ENCODE measurements around the gene IVNS1ABP. TPM values are rescaled to one million over a fixed set of nuclear protein-coding genes. Genes with fewer than 3 reads are reported as not detected.

The IVNS1ABP gene
- total and polyA plus RNA-seq, 10 of the 15 experiments (the other 5 are each of a cell fraction or from before 2014, with no cell fraction given), result 19.2 to 154 (median 43.9) TPM

DNA sequence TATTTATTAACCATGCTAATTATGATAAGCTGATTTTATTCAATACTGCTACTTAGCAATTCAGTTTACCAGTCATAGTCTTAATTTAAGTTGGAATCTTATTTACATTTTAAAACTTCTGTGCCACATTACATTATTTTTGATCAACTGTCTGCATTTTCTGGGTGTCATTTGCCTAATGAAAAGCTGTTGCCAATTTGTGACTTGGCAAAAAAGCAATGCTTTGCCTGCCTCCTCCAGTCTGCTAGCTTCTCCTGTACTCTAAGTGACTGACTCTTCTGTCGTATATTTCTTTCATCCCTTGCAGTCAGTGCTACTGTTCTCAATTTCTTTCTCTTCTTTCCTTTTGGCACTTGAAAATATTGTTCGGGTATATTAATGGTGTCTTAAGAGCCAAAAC, 5.6 kb upstream of the IVNS1ABP start:
- TF ChIP-seq STAT1 (conservative IDR thresholded peaks at IDR 0.05) (no peak), NRF1 (conservative IDR thresholded peaks at IDR 0.05; ENCODE audit: low read depth, low read length) (no peak), SREBF1 (IDR thresholded peaks at IDR 0.05; ENCODE audit: low read length) (no peak), ZNF217 (IDR thresholded peaks at IDR 0.05) (no peak), SIX5 (IDR thresholded peaks at IDR 0.05; ENCODE audit: low read depth, low read length, severe bottlenecking) (no peak), FOS (IDR thresholded peaks at IDR 0.05; ENCODE audit: borderline replicate concordance, extremely low read depth, insufficient read length) (no peak), RB1 (IDR thresholded peaks at IDR 0.05; ENCODE audit: borderline replicate concordance) (no peak), BHLHE40 (IDR thresholded peaks at IDR 0.05; ENCODE audit: borderline replicate concordance in 1 of 2, low read depth in 2 of 2, low read length in 1 of 2) (no peak), TARDBP (IDR thresholded peaks at IDR 0.05; ENCODE audit: borderline replicate concordance) (no peak), NR2C1 (IDR thresholded peaks at IDR 0.05) (no peak), IRF4 (IDR thresholded peaks at IDR 0.05; ENCODE audit: low read depth, low read length) (no peak)
- TF ChIP-seq, protein P1, sequence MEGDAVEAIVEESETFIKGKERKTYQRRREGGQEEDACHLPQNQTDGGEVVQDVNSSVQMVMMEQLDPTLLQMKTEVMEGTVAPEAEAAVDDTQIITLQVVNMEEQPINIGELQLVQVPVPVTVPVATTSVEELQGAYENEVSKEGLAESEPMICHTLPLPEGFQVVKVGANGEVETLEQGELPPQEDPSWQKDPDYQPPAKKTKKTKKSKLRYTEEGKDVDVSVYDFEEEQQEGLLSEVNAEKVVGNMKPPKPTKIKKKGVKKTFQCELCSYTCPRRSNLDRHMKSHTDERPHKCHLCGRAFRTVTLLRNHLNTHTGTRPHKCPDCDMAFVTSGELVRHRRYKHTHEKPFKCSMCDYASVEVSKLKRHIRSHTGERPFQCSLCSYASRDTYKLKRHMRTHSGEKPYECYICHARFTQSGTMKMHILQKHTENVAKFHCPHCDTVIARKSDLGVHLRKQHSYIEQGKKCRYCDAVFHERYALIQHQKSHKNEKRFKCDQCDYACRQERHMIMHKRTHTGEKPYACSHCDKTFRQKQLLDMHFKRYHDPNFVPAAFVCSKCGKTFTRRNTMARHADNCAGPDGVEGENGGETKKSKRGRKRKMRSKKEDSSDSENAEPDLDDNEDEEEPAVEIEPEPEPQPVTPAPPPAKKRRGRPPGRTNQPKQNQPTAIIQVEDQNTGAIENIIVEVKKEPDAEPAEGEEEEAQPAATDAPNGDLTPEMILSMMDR (IDR thresholded peaks at IDR 0.05 in 2 of 3, conservative IDR thresholded peaks at IDR 0.05 in 1 of 3; ENCODE audit: control insufficient read depth in 2 of 3, extremely low read depth in 1 of 3, insufficient read depth in 1 of 3, low read depth in 3 of 3, low read length in 3 of 3), result no peak
- TF ChIP-seq, protein P2, sequence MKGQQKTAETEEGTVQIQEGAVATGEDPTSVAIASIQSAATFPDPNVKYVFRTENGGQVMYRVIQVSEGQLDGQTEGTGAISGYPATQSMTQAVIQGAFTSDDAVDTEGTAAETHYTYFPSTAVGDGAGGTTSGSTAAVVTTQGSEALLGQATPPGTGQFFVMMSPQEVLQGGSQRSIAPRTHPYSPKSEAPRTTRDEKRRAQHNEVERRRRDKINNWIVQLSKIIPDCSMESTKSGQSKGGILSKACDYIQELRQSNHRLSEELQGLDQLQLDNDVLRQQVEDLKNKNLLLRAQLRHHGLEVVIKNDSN (IDR thresholded peaks at IDR 0.05; ENCODE audit: borderline replicate concordance, extremely low read length, insufficient read depth, low read depth, low read length), result no peak
- TF ChIP-seq, protein P3, sequence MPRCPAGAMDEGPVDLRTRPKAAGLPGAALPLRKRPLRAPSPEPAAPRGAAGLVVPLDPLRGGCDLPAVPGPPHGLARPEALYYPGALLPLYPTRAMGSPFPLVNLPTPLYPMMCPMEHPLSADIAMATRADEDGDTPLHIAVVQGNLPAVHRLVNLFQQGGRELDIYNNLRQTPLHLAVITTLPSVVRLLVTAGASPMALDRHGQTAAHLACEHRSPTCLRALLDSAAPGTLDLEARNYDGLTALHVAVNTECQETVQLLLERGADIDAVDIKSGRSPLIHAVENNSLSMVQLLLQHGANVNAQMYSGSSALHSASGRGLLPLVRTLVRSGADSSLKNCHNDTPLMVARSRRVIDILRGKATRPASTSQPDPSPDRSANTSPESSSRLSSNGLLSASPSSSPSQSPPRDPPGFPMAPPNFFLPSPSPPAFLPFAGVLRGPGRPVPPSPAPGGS (IDR thresholded peaks at IDR 0.05; ENCODE audit: borderline replicate concordance, insufficient read depth, low read depth, low read length, poor library complexity, severe bottlenecking), result no peak
- no peaks in the 10 kb centered on the region for H3K27me3 ChIP-seq (replicated peaks in 1 of 2; ENCODE audit: control insufficient read depth in 2 of 2, insufficient read depth in 2 of 2, low read length in 1 of 2)
- FAIRE-seq (no peak), ATAC-seq (no peak), DNase-seq (ENCODE audit: low read depth, low spot score) (no peak)
- H3K9me3 ChIP-seq (replicated peaks; ENCODE audit: control insufficient read depth, insufficient read depth, low read length), result no peaks in the 10 kb centered on the region; the same call in 2 of the 3 replicates
- H3K79me2 ChIP-seq (ENCODE audit: control insufficient read depth, insufficient read depth, low read length), result peaks cover 1% of the 10 kb centered on the region
- SMC1A ChIA-PET (ENCODE audit: uncharacterized antibody, unreplicated experiment), result interaction anchor here (0.8 to 1.5 kb wide), 2 partner anchors 9 to 273 kb away, joined by 4 read pairs; no protein-coding TSS in a partner anchor
- H3K27ac ChIP-seq (ENCODE audit: control insufficient read depth, insufficient read depth), result no peak overlapping the region
- intact Hi-C loops (cut with micrococcal nuclease; ENCODE audit: unreplicated experiment) (no loop called here), in situ Hi-C loops (cut with MboI) (loop anchor here (25.0 kb wide), 1 partner anchor 1040 kb away; no protein-coding TSS in a partner anchor)
- no peaks in the 10 kb centered on the region for H4K20me1 ChIP-seq (ENCODE audit: control insufficient read depth, insufficient read depth)
- CTCF ChIA-PET, result interaction anchor here (0.6 kb wide), 1 partner anchor 15 kb away, joined by 4 read pairs; no protein-coding TSS in a partner anchor
- RAD21 ChIA-PET (ENCODE audit: unreplicated experiment), result no interaction called here
- H3K4me2 ChIP-seq (ENCODE audit: control insufficient read depth, insufficient read depth), result no peak overlapping the region
- BruUV-seq (replicated peaks), result no TSS peak
- H3K4me1 ChIP-seq (ENCODE audit: control insufficient read depth, insufficient read depth, low read length), result no peaks in the 10 kb centered on the region; the same call in 1 of the 2 replicates
- no peaks in the 10 kb centered on the region for H3K36me3 ChIP-seq (ENCODE audit: control insufficient read depth in 2 of 2, insufficient read depth in 2 of 2, low read length in 1 of 2)
- H2AFZ ChIP-seq (ENCODE audit: control insufficient read depth, low read depth, low read length), result no peak overlapping the region
- no peak overlapping the region for H3K9ac ChIP-seq (ENCODE audit: control insufficient read depth, insufficient read depth, low read length)
- 94% methylated on average over 2 of the region's 2 CpGs for WGBS (ENCODE audit: insufficient coverage, insufficient replicate concordance, low lambda C conversion rate, missing lambda C conversion rate)
- no peak overlapping the region for H3K4me3 ChIP-seq
- POLR2A ChIA-PET, result interaction anchor here (2.8 kb wide), 1 partner anchor 15 kb away, joined by 15 read pairs; no protein-coding TSS in a partner anchor

Measured in GM12878 (cell line).